HG02973 (cell line): Measurements from ENCODE around the gene MSRB3.

Experiments used
- ATAC-seq: cut with Tn5 transposase; IDR thresholded peaks from one replicate; pipeline ENCODE4 v1.9.1; 2021; ENCODE audit warnings: moderate library complexity; ENCODE audit not compliant: unreplicated experiment

The MSRB3 gene

DNA sequence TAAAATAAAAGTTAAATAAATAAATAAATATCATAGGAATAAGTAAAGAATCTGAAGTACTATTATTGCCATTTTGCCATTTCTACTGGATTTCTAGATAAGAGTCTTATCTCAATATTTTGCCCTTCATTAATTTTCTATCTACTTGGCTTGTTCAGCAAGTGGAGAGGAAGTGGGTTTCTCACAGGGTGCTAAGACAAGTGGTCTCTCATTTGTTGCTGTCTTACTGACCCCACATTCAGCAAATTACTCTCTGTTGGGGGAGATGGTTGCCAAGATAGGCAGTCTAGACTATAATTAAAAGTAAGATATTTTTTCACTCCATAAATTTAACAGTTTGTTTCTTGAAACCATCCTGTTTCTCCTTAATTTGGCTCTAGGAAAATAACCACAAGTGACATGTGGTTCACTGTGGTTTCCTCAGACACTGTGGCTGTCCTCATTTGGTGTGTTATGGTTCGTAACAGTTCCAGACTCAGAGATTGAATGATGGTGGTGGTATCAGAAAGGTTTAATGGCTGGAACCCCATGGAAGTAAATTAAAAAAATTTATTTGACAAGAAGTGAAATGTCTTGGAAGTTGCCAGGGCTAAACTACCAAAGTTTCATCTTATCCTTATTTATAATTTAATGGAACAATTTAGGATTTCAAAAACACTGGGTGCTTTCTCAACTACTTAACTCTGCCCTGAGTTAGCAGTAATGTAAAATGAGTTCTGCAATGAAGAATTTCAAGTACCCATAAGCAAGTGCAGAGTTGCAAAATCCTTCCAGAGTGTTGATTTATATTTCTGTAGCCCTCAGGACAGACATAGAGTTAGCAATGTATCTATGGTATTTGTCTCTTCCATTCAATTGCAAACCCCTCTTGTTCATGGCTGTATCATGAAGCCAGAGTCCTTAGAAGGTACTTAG is 214.8 kb downstream of the MSRB3 start:
- ATAC-seq, result no peak

- no peak for ATAC-seq
These were observed 215.4 kb downstream of the MSRB3 start for GRCh38 chr12:65493913-65494245.

DNA sequence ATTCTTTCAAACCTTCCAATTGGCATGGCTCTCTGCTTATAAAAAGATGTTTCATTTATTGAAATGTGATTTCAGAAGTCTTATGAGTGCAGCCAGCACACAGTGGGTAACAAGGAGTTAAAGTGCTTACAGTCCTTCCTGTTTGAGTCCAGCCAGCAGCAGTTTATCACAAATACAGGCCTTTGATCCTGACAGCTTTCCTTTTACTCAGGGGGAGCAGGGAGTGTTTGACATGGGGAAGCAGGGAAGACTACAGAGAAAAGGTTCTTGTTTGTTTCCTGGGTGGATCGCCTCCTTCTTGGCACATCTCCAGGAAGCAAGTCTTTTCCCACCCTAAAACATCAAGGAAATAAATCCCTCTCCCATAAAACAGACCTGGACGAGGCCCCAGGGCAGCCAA is 216.1 kb downstream of the MSRB3 start:
- ATAC-seq, result no peak

- no peak for ATAC-seq
These were observed 216.8 kb downstream of the MSRB3 start for GRCh38 chr12:65495233-65495632.

- no peak for ATAC-seq
These were observed 218.1 kb downstream of the MSRB3 start for GRCh38 chr12:65496617-65497016.

GRCh38 chr12:65497660-65498059 is 219.2 kb downstream of the MSRB3 start:
- no peak for ATAC-seq

DNA sequence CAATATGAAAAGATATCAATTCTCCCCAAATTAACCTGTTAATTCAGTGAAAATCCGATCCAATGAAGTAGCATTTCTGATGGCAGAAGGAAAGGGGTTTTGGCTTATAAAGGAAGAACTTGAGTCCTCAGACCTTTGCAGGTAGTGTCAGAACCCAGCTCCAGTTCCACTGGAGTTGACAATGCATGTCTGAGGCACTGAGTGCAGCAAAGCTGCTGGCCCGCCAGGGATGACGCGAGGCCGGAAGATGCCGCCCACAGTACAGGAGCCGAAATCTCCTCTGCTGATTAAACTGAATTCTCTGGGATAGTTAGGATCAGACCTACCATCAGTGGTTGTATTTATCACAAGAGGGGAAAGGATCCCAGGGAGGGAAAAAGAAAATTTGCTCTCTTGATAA is 220.7 kb downstream of the MSRB3 start:
- no peak for ATAC-seq

- ATAC-seq, result no peak
These were observed 221.8 kb downstream of the MSRB3 start for GRCh38 chr12:65500091-65500900.

DNA sequence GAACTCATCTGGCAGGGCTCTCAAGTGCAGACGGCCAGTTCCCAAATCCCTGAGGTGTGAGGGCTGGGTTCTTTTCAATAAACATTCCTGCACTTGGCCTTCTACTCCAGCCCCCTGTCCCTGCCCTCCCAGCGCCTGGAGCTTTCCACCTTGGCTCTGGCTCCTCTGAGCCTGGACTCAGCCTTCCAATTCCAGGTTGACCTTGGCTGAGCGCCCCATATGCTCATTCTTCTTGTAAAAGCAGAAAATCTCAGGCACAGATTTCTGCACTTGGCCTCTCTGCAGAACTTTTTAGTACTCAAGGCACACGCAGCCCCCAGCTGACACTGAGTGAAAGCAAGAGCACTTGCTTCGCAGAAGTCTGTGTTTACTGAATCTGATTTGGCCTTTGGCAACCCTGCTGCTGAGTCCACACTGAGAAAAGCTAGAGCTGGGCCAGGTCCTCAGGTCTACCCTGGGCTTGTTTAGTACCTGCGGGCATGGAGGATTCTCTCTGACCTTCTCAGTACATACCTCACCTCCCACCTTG is 222.7 kb downstream of the MSRB3 start:
- ATAC-seq, result no peak

DNA sequence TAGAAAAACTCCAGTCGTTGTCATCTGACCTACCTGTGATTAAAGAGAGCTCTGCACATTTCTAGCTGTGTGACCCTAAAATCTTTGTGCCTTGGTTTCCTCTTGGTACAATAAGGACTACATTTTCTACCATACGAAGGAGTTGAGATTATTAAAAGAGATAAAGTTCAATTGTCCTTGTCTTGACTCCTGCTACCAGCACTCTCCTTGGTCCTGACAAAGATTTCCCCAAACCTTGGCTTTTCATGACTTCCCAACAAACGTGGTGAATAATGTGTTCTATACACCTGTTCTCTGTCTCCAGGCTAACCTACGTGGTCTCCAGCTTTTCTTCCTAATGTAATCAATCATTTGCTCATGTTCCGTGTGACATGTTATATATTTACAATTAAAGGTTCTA is 223.5 kb downstream of the MSRB3 start:
- ATAC-seq, result no peak

GRCh38 chr12:65504417-65504816 is 225.9 kb downstream of the MSRB3 start:
- no peak for ATAC-seq

- ATAC-seq, result no peak
These were observed 227.1 kb downstream of the MSRB3 start for GRCh38 chr12:65505386-65506121.

- ATAC-seq, result no peak
These were observed 230.0 kb downstream of the MSRB3 start for GRCh38 chr12:65508276-65509035.

DNA sequence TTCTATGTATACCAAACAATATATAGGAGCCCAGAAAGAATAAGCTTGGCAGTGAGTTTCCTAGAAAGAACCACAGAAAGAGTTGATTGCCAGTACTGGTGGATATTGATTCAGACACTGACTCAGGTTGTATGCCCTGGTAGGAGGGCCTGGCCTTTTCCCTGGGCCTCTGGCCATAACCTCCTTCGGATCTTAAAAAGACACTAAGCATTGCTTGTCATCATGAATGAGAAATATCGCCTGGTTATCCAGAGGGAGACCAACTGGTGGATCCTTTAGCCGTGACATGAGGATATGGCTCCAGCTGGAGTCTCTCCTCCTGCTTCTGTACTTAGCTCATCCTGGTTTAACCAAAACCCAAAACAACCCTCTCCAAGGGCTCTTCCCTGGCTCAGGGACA is 231.5 kb downstream of the MSRB3 start:
- no peak for ATAC-seq

DNA sequence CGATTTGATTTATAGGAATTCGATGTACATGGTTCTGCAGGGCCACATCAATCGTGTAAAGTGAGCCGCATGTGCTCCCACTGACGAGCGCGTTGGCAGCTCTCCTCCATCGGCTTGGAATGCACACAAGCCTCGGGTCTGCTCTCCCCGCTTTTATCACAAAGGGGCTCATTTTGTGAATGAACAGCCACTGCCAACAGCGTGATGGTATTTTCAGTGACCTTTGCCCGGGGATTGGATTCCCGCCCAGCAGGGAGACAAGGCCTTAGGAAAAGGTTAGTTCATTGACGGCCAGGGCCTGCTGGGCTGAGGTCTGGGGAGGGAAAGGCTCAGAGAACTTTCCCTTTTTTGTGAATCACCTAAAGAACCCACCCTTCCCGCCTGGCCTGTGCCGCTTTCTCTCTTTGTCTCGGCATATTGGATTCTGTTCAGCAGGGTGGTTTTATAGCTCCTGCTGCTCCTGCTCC is 232.1 kb downstream of the MSRB3 start:
- ATAC-seq, result no peak

DNA sequence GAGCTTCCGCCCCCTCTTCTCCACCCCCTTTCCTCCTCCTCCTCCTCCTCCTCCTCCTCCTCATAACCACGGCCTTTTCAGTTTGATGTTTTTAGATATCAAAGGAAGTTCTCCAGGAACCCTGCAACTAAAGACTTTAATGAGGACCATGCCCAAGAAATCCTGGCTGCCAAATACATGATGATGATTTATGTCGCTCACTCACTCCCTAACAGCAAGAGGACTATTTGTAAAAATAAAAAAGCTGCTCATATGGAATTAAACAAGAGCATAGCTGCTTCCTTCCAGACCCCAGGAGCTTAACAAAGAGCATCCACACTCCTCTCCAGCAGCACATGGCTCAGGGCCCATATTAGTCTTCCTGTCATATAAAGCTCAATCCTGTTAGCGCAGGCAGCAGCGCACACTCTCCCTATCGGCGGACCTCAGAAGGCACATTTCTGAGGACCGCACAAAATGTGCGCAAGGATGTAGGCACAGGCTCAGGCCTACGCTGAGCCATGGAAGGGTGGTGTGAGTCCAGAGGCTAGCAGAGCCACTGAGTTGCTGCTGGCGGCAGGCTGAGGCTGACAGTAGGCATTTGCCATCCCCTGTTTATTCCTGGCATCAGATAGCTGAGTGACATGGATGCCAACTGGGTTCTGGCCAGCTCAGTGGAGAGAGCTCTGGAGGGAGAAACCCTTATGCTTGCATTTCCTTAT is 232.8 kb downstream of the MSRB3 start:
- no peak for ATAC-seq

DNA sequence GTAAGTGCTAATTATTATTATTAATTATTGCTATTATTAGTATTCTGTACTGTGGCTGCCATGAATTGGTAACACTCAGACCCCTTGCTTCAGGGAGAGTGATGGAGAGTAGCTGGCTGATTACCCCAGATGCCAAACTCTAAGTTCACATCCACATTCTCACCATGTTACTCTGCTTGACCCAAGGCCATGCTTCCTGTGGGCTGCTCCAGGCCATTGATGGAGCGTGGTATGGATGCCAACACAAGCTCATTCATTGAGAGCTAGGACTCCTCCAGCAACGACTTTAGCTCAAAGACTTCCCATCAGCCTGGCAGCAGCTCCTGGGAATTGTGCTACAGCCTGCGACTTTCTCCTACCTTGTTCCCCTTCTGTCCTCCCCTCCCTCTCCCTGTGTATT is 233.4 kb downstream of the MSRB3 start:
- no peak for ATAC-seq
